ENCODE measurements around the gene MUC13.

Gene MUC13

DNA sequence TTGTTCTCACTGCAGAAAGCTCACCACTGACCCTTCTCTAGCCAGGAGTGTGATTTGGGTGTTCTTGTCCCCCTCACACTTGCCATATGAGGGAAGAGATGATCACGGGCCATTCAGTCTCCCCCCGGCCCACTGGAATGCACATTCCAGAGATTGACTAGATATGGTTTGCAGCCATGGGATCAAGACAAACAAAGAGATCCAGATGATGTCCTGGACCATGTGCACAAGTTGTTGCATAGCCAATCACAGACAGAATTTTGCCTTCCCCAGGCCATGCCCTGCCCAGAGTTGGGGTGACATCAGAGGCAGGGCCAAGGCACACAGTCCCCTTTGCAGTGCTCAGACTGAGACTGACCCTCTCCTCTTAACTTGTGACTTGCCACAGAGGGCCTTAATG, 14.8 kb downstream of the MUC13 start:
- no peak for DNase-seq (ENCODE audit: low read depth in 1 of 2, low spot score in 1 of 2)

DNA sequence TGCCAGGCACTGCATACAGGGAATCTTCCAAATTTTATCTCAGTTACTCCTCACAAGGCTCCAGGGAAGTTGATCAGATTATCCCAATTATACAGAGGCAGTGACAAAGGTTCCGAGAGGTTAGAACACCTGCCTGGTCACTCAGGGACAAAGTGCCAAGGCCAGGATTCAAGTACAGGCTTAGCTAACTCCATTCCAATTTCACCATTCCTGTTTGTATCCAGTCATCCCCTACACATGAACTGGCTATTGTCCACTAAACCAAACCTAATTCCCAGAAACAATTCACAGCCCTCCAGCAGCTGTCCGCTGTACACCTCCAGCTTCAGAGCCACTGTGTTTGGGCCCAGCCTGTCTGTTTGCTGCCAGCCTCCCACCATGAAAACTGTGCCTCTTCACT, 16.0 kb downstream of the MUC13 start:
- no peak for DNase-seq (ENCODE audit: low read depth in 1 of 2, low spot score in 1 of 2)
- Histone ChIP-seq H3K27me3 (ENCODE audit: insufficient read depth, poor library complexity, severe bottlenecking) (peaks cover 2% of the 10 kb centered on the region), H3K27ac (replicated peaks) (no peak overlapping the region), H3K4me3 (replicated peaks; ENCODE audit: insufficient read depth, low read length) (no peak overlapping the region)
- TF ChIP-seq POLR2AphosphoS5 (IDR thresholded peaks at IDR 0.05; ENCODE audit: low read depth): no peak
- no peak for TF ChIP-seq GABPA (IDR thresholded peaks at IDR 0.05; ENCODE audit: low read depth)
- TF ChIP-seq, protein P1, sequence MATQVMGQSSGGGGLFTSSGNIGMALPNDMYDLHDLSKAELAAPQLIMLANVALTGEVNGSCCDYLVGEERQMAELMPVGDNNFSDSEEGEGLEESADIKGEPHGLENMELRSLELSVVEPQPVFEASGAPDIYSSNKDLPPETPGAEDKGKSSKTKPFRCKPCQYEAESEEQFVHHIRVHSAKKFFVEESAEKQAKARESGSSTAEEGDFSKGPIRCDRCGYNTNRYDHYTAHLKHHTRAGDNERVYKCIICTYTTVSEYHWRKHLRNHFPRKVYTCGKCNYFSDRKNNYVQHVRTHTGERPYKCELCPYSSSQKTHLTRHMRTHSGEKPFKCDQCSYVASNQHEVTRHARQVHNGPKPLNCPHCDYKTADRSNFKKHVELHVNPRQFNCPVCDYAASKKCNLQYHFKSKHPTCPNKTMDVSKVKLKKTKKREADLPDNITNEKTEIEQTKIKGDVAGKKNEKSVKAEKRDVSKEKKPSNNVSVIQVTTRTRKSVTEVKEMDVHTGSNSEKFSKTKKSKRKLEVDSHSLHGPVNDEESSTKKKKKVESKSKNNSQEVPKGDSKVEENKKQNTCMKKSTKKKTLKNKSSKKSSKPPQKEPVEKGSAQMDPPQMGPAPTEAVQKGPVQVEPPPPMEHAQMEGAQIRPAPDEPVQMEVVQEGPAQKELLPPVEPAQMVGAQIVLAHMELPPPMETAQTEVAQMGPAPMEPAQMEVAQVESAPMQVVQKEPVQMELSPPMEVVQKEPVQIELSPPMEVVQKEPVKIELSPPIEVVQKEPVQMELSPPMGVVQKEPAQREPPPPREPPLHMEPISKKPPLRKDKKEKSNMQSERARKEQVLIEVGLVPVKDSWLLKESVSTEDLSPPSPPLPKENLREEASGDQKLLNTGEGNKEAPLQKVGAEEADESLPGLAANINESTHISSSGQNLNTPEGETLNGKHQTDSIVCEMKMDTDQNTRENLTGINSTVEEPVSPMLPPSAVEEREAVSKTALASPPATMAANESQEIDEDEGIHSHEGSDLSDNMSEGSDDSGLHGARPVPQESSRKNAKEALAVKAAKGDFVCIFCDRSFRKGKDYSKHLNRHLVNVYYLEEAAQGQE (IDR thresholded peaks at IDR 0.05; ENCODE audit: insufficient replicate concordance, low read depth): no peak
- TF ChIP-seq, protein P2, sequence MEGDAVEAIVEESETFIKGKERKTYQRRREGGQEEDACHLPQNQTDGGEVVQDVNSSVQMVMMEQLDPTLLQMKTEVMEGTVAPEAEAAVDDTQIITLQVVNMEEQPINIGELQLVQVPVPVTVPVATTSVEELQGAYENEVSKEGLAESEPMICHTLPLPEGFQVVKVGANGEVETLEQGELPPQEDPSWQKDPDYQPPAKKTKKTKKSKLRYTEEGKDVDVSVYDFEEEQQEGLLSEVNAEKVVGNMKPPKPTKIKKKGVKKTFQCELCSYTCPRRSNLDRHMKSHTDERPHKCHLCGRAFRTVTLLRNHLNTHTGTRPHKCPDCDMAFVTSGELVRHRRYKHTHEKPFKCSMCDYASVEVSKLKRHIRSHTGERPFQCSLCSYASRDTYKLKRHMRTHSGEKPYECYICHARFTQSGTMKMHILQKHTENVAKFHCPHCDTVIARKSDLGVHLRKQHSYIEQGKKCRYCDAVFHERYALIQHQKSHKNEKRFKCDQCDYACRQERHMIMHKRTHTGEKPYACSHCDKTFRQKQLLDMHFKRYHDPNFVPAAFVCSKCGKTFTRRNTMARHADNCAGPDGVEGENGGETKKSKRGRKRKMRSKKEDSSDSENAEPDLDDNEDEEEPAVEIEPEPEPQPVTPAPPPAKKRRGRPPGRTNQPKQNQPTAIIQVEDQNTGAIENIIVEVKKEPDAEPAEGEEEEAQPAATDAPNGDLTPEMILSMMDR (IDR thresholded peaks at IDR 0.05; ENCODE audit: insufficient read depth, low read length): no peak

More for the DNA sequence above, 14.8 kb downstream of the MUC13 start:
- no peak for TF ChIP-seq POLR2AphosphoS5 (IDR thresholded peaks at IDR 0.05; ENCODE audit: low read depth)
- no peak for TF ChIP-seq GABPA (IDR thresholded peaks at IDR 0.05; ENCODE audit: low read depth)
- Histone ChIP-seq H3K27ac (replicated peaks) (no peak overlapping the region), H3K27me3 (ENCODE audit: insufficient read depth, poor library complexity, severe bottlenecking) (peaks cover 2% of the 10 kb centered on the region), H3K4me3 (replicated peaks; ENCODE audit: insufficient read depth, low read length) (no peak overlapping the region)

DNA sequence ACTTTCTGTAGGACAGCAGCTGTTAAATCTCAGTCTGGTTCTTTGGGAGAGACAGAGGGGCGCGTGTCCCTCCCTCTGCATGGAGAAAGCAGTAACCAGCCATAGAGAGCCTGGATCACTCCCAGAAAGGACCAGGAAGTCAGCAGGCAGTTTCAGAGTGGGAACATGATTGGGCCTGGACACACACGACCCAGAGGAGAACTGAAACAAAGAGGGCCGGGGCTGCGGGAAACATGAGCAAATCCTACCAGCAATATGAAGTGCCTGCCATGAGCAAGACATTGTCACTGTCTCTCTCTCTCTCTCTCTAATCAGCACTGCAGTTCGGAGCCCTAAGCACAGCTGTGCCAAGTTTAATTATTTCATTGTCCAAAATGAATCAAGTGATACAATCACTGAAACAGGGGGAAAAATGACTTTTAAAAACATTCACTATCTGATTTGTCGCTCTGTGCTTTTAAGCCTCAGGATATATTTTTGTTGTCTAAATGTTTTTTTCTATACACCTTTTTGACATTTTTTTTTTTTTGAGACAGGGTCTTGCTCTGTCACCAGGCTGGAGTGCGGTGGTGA, 17.6 kb downstream of the MUC13 start:
- Histone ChIP-seq H3K27me3 (ENCODE audit: insufficient read depth, poor library complexity, severe bottlenecking) (no peaks in the 10 kb centered on the region), H3K4me3 (replicated peaks; ENCODE audit: insufficient read depth, low read length) (no peak overlapping the region), H3K27ac (replicated peaks) (no peak overlapping the region)
- DNase-seq (ENCODE audit: low read depth in 1 of 2, low spot score in 1 of 2): no peak
- no peak for TF ChIP-seq POLR2AphosphoS5 (IDR thresholded peaks at IDR 0.05; ENCODE audit: low read depth)
- TF ChIP-seq GABPA (IDR thresholded peaks at IDR 0.05; ENCODE audit: low read depth): no peak
- TF ChIP-seq, protein P2 (IDR thresholded peaks at IDR 0.05; ENCODE audit: insufficient read depth, low read length): no peak
- TF ChIP-seq SPI1 (IDR thresholded peaks at IDR 0.05; ENCODE audit: borderline replicate concordance, low read depth): no peak
- TF ChIP-seq, protein P1 (IDR thresholded peaks at IDR 0.05; ENCODE audit: insufficient replicate concordance, low read depth): no peak

DNA sequence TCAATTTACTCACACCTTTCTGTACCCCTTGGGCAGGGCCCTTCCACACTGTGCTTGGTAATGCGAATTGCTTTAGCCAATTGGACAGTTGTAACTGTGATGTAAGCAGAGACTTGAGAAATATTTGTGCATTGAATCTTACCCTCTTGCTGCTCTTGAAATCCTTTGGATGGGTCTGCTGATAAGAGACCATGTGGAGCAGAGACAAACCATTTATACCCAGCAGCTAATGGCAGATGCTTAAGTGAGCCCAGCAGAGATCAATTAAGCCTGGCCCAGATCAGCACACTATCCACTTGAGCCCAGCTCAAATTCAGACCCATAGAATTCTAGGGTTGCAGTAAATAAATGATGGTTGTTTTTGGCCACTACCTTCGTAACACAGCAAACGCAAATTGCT, 19.3 kb downstream of the MUC13 start:
- TF ChIP-seq, protein P2 (IDR thresholded peaks at IDR 0.05; ENCODE audit: insufficient read depth, low read length): no peak
- TF ChIP-seq SPI1 (IDR thresholded peaks at IDR 0.05; ENCODE audit: borderline replicate concordance, low read depth) (no peak), GABPA (IDR thresholded peaks at IDR 0.05; ENCODE audit: low read depth) (no peak), POLR2AphosphoS5 (IDR thresholded peaks at IDR 0.05; ENCODE audit: low read depth) (no peak)
- TF ChIP-seq, protein P1 (IDR thresholded peaks at IDR 0.05; ENCODE audit: insufficient replicate concordance, low read depth): no peak
- no peak overlapping the region for H3K27ac ChIP-seq (replicated peaks)
- DNase-seq (ENCODE audit: low read depth in 1 of 2, low spot score in 1 of 2): no peak
- H3K4me3 ChIP-seq (replicated peaks; ENCODE audit: insufficient read depth, low read length): no peak overlapping the region
- no peaks in the 10 kb centered on the region for H3K27me3 ChIP-seq (ENCODE audit: insufficient read depth, poor library complexity, severe bottlenecking)

Data from HL-60 (cell line).